Measurements from ENCODE around the gene TBPL1.

GRCh38 chr6:134020968-134021367, 67.9 kb downstream of the TBPL1 start:
- TF ChIP-seq CTCF (IDR thresholded peaks at IDR 0.05) (no peak), POLR2A (IDR thresholded peaks at IDR 0.05) (no peak)
